ENCODE results near the gene KIAA0040. TPM values are rescaled to one million over a fixed set of nuclear protein-coding genes. Genes with fewer than 3 reads are reported as not detected.

The KIAA0040 gene
- polyA plus RNA-seq (2013, experiment 1 of 2; ENCODE audit: insufficient read length): 1.3 TPM
- polyA plus RNA-seq (2013, experiment 2 of 2; ENCODE audit: insufficient read length): 2.7 TPM

GRCh38 chr1:175192630-175193526 lies at the start of gene KIAA0040:
KIAA0040 (minus strand) TSS chr1:175192776; CDS start chr1:175161013, 31,763 bp downstream.
- peak; percentile 59 for DNase-seq

GRCh38 chr1:175237389-175237788 lies 44.8 kb upstream of the KIAA0040 start:
- DNase-seq: no peak

GRCh38 chr1:175234639-175235038 lies 42.1 kb upstream of the KIAA0040 start:
- DNase-seq: no peak

GRCh38 chr1:175232335-175232734 lies 39.8 kb upstream of the KIAA0040 start:
- no peak for DNase-seq

- no peak for DNase-seq
Observed at GRCh38 chr1:175225805-175226129, 33.2 kb upstream of the KIAA0040 start.

- DNase-seq: no peak
Observed at GRCh38 chr1:175222296-175222938, 29.8 kb upstream of the KIAA0040 start.

- no peak for DNase-seq
Observed at GRCh38 chr1:175221557-175222175, 29.1 kb upstream of the KIAA0040 start.

GRCh38 chr1:175220853-175221556 lies 28.4 kb upstream of the KIAA0040 start:
- DNase-seq: no peak

GRCh38 chr1:175219774-175220173 lies 27.2 kb upstream of the KIAA0040 start:
- DNase-seq: no peak

GRCh38 chr1:175218786-175219434 lies 26.3 kb upstream of the KIAA0040 start:
- DNase-seq: no peak

GRCh38 chr1:175217721-175218531 lies 25.4 kb upstream of the KIAA0040 start:
- no peak for DNase-seq

GRCh38 chr1:175216444-175216843 lies 23.9 kb upstream of the KIAA0040 start:
- DNase-seq: no peak

- DNase-seq: no peak
Observed at GRCh38 chr1:175211656-175212055, 19.1 kb upstream of the KIAA0040 start.

- no peak for DNase-seq
Observed at GRCh38 chr1:175210744-175211143, 18.2 kb upstream of the KIAA0040 start.

GRCh38 chr1:175209493-175209921 lies 16.9 kb upstream of the KIAA0040 start:
- DNase-seq: no peak

- no peak for DNase-seq
Observed at GRCh38 chr1:175208773-175209492, 16.4 kb upstream of the KIAA0040 start.

- no peak for DNase-seq
Observed at GRCh38 chr1:175207971-175208370, 15.4 kb upstream of the KIAA0040 start.

- DNase-seq: no peak
Observed at GRCh38 chr1:175206687-175207086, 14.1 kb upstream of the KIAA0040 start.

GRCh38 chr1:175204330-175204729 lies 11.8 kb upstream of the KIAA0040 start:
- no peak for DNase-seq

GRCh38 chr1:175203570-175204068 lies 11.0 kb upstream of the KIAA0040 start:
- DNase-seq: no peak
